Measurements from ENCODE around the gene UNC80. TPM values are rescaled to one million over a fixed set of nuclear protein-coding genes. Genes with fewer than 3 reads are reported as not detected.

The UNC80 gene
- total RNA-seq, 4 donors from 2014 or later = under 0.01 to 0.17 (median 0.09) TPM

DNA sequence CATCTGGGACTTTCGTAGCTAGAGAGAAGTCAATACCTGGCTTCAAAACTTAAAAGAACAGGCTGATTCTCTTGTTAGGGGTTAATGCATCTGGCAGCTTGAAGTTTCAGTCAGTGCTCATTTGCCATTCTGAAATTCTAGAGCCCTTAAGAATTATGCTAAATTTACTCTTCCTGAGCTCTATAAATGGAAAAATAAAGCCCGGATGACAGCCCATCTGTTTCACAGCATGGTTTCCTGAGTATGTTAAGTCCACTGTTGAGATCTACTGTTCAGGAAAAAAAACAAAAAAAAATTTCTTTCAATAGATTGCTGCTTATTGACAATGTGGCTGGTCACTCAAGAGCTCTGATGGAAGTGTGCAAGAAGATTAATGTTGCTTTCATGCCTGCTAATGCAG, 129.5 kb downstream of the UNC80 start:
- Histone ChIP-seq H3K36me3 (no peaks in the 10 kb centered on the region), H3K27ac (replicated peaks in 1 of 4) (no peak overlapping the region), H3K9me3 (peaks cover 0 to 4% (median 0%) of the 10 kb centered on the region in 4 donors), H3K4me3 (no peak overlapping the region), H3K4me1 (no peaks in the 10 kb centered on the region), H3K27me3 (no peaks in the 10 kb centered on the region)
- intact Hi-C loops (cut with DNase I) = no loop called here
- TF ChIP-seq POLR2A (IDR thresholded peaks at IDR 0.05; ENCODE audit: low read depth) = no peak
- no peak for TF ChIP-seq CTCF (IDR thresholded peaks at IDR 0.05)
- TF ChIP-seq EP300 (IDR thresholded peaks at IDR 0.05) = no peak
- TF ChIP-seq POLR2AphosphoS5 (IDR thresholded peaks at IDR 0.05) = no peak
- WGBS = 83% methylated on average over 2 of the region's 2 CpGs
- no peak for DNase-seq (ENCODE audit: extremely low spot score)

DNA sequence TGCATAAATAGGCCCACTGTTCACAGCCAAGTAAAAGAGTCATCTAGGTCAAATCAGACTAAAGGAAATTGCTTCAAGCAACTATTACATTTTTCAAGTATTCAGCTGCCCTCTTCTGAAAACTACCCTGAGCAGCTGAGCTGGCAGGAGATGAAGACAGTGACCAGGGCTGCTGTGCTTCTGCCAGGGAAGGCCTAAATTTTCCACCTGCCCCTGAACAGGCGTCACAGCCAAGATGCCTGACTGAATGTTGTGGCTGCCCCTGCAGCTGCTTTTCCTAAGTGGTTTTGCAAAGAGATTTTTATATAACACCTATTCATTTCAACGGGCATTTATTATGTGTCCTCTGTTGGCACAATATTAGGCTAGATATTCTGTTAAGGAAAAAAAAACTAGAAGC, 134.1 kb downstream of the UNC80 start:
- Histone ChIP-seq H3K27me3 (no peaks in the 10 kb centered on the region), H3K4me3 (no peak overlapping the region), H3K9me3 (peaks cover 0 to 4% (median 0%) of the 10 kb centered on the region in 4 donors), H3K27ac (replicated peaks in 1 of 4) (no peak overlapping the region), H3K36me3 (no peaks in the 10 kb centered on the region), H3K4me1 (no peaks in the 10 kb centered on the region)
- no peak for DNase-seq (ENCODE audit: extremely low spot score)
- TF ChIP-seq EP300 (IDR thresholded peaks at IDR 0.05) = no peak
- no peak for TF ChIP-seq POLR2AphosphoS5 (IDR thresholded peaks at IDR 0.05)
- TF ChIP-seq POLR2A (IDR thresholded peaks at IDR 0.05; ENCODE audit: low read depth) = no peak
- TF ChIP-seq CTCF (IDR thresholded peaks at IDR 0.05) = no peak
- WGBS = 75% methylated on average over 2 of the region's 2 CpGs
- intact Hi-C loops (cut with DNase I) = no loop called here

GRCh38 chr2:209907746-209908145, 136.1 kb downstream of the UNC80 start:
- H3K9me3 ChIP-seq = peaks cover 0 to 4% (median 0%) of the 10 kb centered on the region in 4 donors
- DNase-seq (ENCODE audit: extremely low spot score) = no peak
- H3K36me3 ChIP-seq = no peaks in the 10 kb centered on the region
- no peaks in the 10 kb centered on the region for H3K27me3 ChIP-seq
- intact Hi-C loops (cut with DNase I) = no loop called here
- no peaks in the 10 kb centered on the region for H3K4me1 ChIP-seq
- H3K27ac ChIP-seq (replicated peaks in 1 of 4) = no peak overlapping the region
- no peak for TF ChIP-seq POLR2A (IDR thresholded peaks at IDR 0.05; ENCODE audit: low read depth)
- no peak for TF ChIP-seq CTCF (IDR thresholded peaks at IDR 0.05)
- no peak for TF ChIP-seq EP300 (IDR thresholded peaks at IDR 0.05)
- TF ChIP-seq POLR2AphosphoS5 (IDR thresholded peaks at IDR 0.05) = no peak
- no peak overlapping the region for H3K4me3 ChIP-seq

DNA sequence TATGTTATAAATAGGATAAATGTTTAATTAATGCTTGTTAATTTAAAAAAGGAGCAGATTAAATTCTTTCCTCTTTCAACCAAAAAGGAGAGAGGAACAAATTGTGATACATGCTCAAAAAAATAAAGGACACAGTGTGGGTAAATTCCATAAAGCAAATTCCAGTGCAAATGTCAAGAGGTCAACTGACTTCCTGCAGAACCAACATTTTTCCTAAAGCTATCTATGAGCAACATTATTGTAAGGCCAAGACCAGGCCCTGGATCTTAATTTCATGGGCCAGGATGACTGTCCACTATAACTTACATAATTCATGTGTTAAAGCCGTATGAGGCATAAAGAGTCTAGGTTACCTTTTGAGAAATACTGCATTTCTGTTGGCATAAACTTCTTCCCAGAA, 136.9 kb downstream of the UNC80 start:
- Histone ChIP-seq H3K36me3 (no peaks in the 10 kb centered on the region), H3K27ac (replicated peaks in 1 of 4) (no peak overlapping the region), H3K9me3 (peaks cover 0 to 4% (median 0%) of the 10 kb centered on the region in 4 donors), H3K4me3 (no peak overlapping the region), H3K4me1 (no peaks in the 10 kb centered on the region), H3K27me3 (no peaks in the 10 kb centered on the region)
- DNase-seq (ENCODE audit: extremely low spot score) = no peak
- 95% methylated on average over 1 of the region's 1 CpG for WGBS
- TF ChIP-seq EP300 (IDR thresholded peaks at IDR 0.05) (no peak), CTCF (IDR thresholded peaks at IDR 0.05) (no peak), POLR2A (IDR thresholded peaks at IDR 0.05; ENCODE audit: low read depth) (no peak)
- intact Hi-C loops (cut with DNase I) = no loop called here

GRCh38 chr2:209911486-209911885, 139.9 kb downstream of the UNC80 start:
- H3K36me3 ChIP-seq = no peaks in the 10 kb centered on the region
- no peak overlapping the region for H3K27ac ChIP-seq (replicated peaks in 1 of 4)
- no peak overlapping the region for H3K4me3 ChIP-seq
- no peaks in the 10 kb centered on the region for H3K9me3 ChIP-seq
- WGBS = 85% methylated on average over 4 of the region's 4 CpGs
- no peaks in the 10 kb centered on the region for H3K4me1 ChIP-seq
- intact Hi-C loops (cut with DNase I) = no loop called here
- DNase-seq (ENCODE audit: extremely low spot score) = no peak
- TF ChIP-seq EP300 (IDR thresholded peaks at IDR 0.05) (no peak), POLR2AphosphoS5 (IDR thresholded peaks at IDR 0.05) (no peak), CTCF (IDR thresholded peaks at IDR 0.05) (no peak), POLR2A (IDR thresholded peaks at IDR 0.05; ENCODE audit: low read depth) (no peak)
- H3K27me3 ChIP-seq = no peaks in the 10 kb centered on the region
